Activated T-helper 1 cell treated with anti-CD3 and anti-CD28 coated beads, Interleukin-12 subunit alpha, Interleukin-12 subunit beta, Interleukin-2, Interleukin-4 antibody, amounts not matched to agents 30 ng/mL and 10 ng/mL and 1 ng/mL, durations not matched to agents 14 hours and 24 hours and 36 hours (primary cell): ENCODE measurements around the gene LRRN4CL. TPM values are rescaled to one million over a fixed set of nuclear protein-coding genes. Genes with fewer than 3 reads are reported as not detected.
A peak's percentile ranks its signal among the peaks of the same experiment; 100 is the strongest.
"Not testable (repeated sequence)": the region's sequence is repeated elsewhere in the genome, so short reads cannot be mapped to it uniquely, and the experiment has no call there.

Experiments used
- DNase-seq: peaks from one replicate; pipeline ENCODE4 v3.0.0; 2021; ENCODE audit warnings: low spot score
- H3K27ac Mint-ChIP-seq: one replicate; pipeline ENCODE4 v1.8.0; 2021; ENCODE audit warnings: mild to moderate bottlenecking, mixed read lengths
- H3K27me3 Mint-ChIP-seq: one replicate; pipeline ENCODE4 v1.8.0; 2022; ENCODE audit warnings: mild to moderate bottlenecking, moderate library complexity, mixed read lengths; ENCODE audit not compliant: insufficient read depth
- H3K36me3 Mint-ChIP-seq: one replicate; pipeline ENCODE4 v1.8.0; 2021; ENCODE audit warnings: low read depth, mixed read lengths
- H3K4me1 Mint-ChIP-seq: one replicate; pipeline ENCODE4 v1.8.0; 2021; ENCODE audit warnings: low read depth, mixed read lengths
- H3K4me3 Mint-ChIP-seq: one replicate; pipeline ENCODE4 v1.8.0; 2021; ENCODE audit warnings: mild to moderate bottlenecking, moderate library complexity, mixed read lengths
- H3K9me3 Mint-ChIP-seq: one replicate; pipeline ENCODE4 v1.8.0; 2021; ENCODE audit warnings: mixed read lengths
- intact Hi-C: fragments of 100-400 bp; cut with micrococcal nuclease; formaldehyde crosslinking; loops from one replicate; pipeline ENCODE4 v1.15.1; 2024
- total RNA-seq: library from RNA; stranded (reverse); gene quantifications from 2 replicates; pipeline ENCODE4 v1.2.3, GENCODE V29; 2022

The LRRN4CL gene
- total RNA-seq, 1 donor from 2014 or later = 0.26 TPM

DNA sequence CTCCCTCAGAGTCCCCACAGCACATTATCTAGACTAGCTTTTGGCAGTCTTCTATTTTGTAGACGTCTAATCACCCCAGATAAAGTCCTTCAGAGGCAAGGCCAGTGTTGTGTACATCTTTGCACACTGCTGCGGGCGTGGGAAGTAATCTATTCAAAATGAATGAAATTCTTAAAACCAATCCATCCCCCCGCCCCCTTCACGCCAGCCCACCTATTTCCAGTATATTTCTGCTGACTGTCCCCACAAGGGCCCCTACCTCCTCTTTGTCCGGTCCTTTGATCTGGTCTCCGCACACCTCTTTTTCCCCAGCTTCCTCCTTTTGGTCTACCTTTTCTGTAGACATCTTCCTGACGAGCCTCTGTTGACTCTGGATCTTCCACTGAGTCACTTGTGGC, 17.5 kb upstream of the LRRN4CL start:
- intact Hi-C loops = loop anchor here (1.0 to 5.0 kb wide), 4 partner anchors 35 to 585 kb away; partner anchors contain the start of genes INCENP and LBHD1

DNA sequence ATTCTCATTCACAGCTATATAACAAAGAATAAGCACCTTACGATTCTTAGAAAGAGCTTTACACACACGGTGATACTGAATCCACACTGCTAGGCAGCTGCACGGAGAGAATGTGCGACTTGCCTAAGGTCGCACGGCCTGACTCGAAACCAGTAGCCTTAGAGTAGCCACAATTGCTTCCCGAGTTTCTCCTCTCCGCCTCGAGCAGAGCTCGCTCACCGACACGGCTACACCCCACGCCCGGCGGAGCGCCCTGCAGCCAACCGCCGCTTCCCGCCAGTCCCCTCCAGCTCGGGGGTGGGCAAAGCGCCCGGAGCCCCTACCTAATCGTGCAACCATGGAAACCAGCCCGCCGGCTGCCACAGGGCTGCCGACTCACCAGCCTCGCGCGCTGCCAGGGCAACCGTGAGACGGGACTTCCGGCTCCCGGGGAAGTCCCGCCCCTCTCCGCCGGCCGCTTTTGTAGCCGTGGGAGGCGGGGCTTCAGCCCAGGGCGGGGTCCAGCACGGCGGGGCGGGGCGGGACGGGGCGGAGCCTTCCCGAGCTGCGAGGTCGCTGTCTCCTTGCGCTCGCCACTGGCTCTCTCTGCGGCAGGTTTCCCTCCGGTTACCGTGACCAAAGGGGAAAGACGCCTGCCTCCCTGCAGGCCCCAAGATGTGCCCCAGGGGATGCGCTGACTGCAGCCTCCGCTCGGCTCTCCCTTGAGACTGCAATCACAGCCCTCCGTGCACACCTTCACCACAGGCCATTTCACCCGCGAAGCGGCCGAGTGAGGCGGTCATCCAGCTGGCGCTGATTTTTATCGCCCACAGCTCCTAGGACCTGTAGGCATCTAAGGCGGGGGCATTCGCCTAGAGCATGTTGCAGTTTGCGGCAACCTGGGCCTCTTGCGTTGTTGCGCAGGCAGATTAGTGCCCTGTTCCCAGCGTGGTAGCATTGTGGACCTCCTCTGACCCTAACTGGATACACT, 16.8 kb upstream of the LRRN4CL start:
- peak overlapping the region; percentile 89 for H3K4me3 Mint-ChIP-seq
- H3K27ac Mint-ChIP-seq = peak overlapping the region; percentile 79
- H3K9me3 Mint-ChIP-seq = no peaks in the 10 kb centered on the region
- intact Hi-C loops = loop anchor here (1.0 to 5.0 kb wide), 4 partner anchors 34 to 584 kb away; partner anchors contain the start of genes INCENP and LBHD1
- DNase-seq = peak; percentile 89
- peaks cover 26% of the 10 kb centered on the region for H3K36me3 Mint-ChIP-seq
- peaks cover 49% of the 10 kb centered on the region for H3K4me1 Mint-ChIP-seq
- H3K27me3 Mint-ChIP-seq = no peaks in the 10 kb centered on the region

More for the DNA sequence above, 17.5 kb upstream of the LRRN4CL start:
- Mint-ChIP-seq H3K4me1 (peaks cover 49% of the 10 kb centered on the region), H3K9me3 (no peaks in the 10 kb centered on the region), H3K36me3 (peaks cover 21% of the 10 kb centered on the region), H3K4me3 (peak overlapping the region; percentile 62), H3K27ac (peak overlapping the region; percentile 45), H3K27me3 (no peaks in the 10 kb centered on the region)
- no peak for DNase-seq

DNA sequence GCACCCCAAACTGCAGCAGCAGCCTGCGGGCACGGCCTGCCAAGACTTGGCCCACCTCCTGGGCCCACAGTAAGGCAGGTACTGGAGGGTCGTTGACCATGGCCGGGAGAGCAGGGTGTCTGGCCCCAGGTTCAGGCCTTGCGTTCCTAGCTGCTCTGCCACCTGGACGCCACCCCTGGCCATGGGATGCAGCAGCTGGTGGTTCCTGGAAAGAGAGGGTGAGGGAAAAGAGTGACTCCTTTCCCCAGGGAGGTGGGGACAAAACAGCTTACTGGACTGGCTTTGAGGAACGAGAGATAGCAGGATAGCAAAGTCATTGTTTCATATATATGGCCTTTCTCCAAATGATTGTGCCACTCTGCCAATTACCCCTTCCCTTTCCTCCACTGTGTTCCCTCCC, 16.1 kb upstream of the LRRN4CL start:
- Mint-ChIP-seq H3K4me1 (peaks cover 44% of the 10 kb centered on the region), H3K4me3 (peak overlapping the region; percentile 89), H3K36me3 (peaks cover 23% of the 10 kb centered on the region), H3K27me3 (no peaks in the 10 kb centered on the region), H3K27ac (peak overlapping the region; percentile 79), H3K9me3 (no peaks in the 10 kb centered on the region)
- DNase-seq = no peak
- intact Hi-C loops = loop anchor here (5.0 kb wide), 1 partner anchor 583 kb away; the partner anchor contains the start of gene INCENP

DNA sequence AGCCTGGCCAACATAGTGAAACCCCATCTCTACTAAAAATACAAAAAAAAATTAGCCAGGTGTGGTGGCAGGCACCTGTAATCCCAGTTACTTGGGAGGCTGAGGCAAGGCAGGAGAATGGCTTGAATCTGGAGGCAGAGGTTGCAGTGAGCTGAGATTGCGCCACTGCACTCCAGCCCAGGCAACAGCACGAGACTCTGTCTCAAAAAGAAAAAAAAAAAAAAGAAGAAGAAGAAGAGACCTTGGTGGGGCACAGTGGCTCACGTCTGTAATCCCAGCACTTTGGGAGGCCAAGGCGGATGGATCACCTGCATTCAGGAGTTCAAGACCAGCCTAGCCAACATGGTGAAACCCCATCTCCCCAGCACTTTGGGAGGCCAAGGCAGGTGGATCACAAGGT, 14.6 kb upstream of the LRRN4CL start:
- peaks cover 14% of the 10 kb centered on the region for H3K36me3 Mint-ChIP-seq
- H3K4me1 Mint-ChIP-seq = peaks cover 29% of the 10 kb centered on the region
- H3K27me3 Mint-ChIP-seq, H3K4me3 Mint-ChIP-seq, DNase-seq, H3K27ac Mint-ChIP-seq, intact Hi-C loops, H3K9me3 Mint-ChIP-seq: not testable (repeated sequence)

DNA sequence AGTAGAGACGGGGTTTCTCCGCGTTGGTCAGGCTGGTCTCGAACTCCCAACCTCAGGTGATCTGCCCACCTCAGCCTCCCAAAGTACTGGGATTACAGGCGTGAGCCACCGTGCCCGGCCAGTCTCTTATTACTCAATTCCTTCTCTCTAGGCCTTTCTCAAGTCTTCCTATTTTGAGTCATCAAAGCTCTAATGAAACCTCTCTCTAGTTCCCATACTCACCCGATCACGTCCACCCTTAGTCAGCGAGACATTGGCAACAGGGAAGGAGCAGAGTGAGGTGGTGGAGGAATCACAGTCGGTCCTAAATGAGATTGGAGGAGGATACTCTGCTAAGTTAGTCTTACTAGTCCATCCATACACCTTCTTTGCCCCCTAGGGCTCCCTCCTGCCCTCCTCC, 12.9 kb upstream of the LRRN4CL start:
- peaks cover 14% of the 10 kb centered on the region for H3K36me3 Mint-ChIP-seq
- no peak for DNase-seq
- no peaks in the 10 kb centered on the region for H3K9me3 Mint-ChIP-seq
- H3K4me1 Mint-ChIP-seq = peaks cover 16% of the 10 kb centered on the region
- intact Hi-C loops = no loop called here
- H3K27me3 Mint-ChIP-seq = no peaks in the 10 kb centered on the region
- H3K4me3 Mint-ChIP-seq = no peak overlapping the region
- no peak overlapping the region for H3K27ac Mint-ChIP-seq

DNA sequence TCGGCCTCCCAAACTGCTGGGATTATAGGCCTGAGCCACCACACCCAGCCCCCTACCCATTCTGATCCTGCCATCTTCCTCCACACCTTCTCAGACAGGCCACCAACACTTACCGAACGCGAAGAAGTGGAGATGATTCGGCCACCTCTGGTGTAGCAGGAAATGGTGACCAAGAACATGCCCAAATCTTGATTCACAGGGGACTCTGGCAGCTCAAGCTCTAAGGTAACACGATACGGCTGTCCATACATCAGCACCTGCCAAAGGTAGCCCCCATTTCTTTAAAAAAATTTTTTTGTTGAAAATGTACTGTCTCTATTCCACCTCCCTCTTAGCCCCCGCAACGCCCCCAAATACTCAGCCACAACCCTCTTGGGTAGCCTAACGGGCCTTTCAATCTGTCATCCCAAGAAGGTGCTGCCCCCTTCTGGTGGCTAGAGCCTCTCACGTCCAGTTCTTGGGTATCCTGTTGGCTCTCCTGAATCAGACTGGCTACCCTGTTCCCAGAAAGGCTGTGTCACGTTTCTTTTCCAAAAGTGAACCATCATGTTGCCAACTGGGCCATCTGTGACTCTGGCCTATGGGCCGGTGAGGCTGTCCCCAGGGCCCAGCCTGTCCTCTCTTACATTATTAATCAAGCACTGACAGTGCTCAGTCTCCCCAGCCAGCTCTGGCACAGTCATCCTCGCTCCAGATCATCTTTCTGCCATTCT, 5.3 kb upstream of the LRRN4CL start:
- Mint-ChIP-seq H3K27me3 (no peaks in the 10 kb centered on the region), H3K9me3 (no peaks in the 10 kb centered on the region), H3K36me3 (peaks cover 16% of the 10 kb centered on the region), H3K4me1 (peaks cover 8% of the 10 kb centered on the region), H3K4me3 (no peak overlapping the region), H3K27ac (peak overlapping the region; percentile 71)
- DNase-seq = peak; percentile 61
- intact Hi-C loops = loop anchor here (1.0 kb wide), 4 partner anchors 15 to 314 kb away; partner anchors contain the start of gene UBXN1

DNA sequence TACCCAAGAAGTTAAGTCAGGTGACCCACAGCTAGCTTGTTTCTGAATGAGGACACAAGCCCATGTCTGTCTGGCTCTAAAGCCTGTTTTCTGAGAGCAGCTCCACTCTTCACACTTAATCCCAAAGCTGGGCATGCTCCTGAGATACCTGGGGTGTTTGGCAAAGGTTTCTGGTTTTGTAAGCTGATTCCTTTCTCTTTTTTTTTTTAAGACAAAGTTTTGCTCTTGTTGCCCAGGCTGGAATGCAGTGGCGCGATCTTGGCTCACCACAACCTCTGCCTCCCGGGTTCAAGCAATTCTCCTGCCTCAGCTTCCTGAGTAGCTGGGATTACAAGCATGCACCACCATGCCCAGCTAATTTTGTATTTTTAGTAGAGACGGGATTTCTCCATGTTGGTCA, 4.3 kb upstream of the LRRN4CL start:
- H3K36me3 Mint-ChIP-seq = peaks cover 19% of the 10 kb centered on the region
- not testable (repeated sequence) for H3K9me3 Mint-ChIP-seq, H3K27ac Mint-ChIP-seq, H3K4me1 Mint-ChIP-seq, H3K27me3 Mint-ChIP-seq, H3K4me3 Mint-ChIP-seq, DNase-seq
- intact Hi-C loops = loop anchor here (1.0 kb wide), 4 partner anchors 14 to 313 kb away; partner anchors contain the start of gene UBXN1

DNA sequence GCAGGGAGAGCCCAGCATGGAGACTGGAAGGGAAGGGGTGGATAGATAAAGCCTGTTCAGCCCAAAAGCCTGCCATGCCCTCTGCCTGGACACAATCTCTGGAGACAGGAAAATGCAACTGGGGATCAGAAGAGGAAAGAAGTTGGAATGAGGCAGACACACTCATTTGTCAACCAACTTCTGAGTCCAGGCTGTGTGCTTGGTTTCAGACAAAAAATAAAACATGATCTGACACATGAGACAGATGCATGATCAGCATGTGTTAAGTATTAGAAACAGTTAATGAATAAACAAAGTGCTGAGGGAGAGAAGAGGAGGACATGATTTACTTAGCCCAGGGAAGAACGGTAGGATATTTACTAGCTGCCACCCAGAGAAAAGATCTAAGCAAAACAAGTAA, 839 bp downstream of the LRRN4CL start:
- intact Hi-C loops = no loop called here
- no peak overlapping the region for H3K4me3 Mint-ChIP-seq
- DNase-seq = no peak
- H3K4me1 Mint-ChIP-seq = no peaks in the 10 kb centered on the region
- H3K27ac Mint-ChIP-seq = no peak overlapping the region
- no peaks in the 10 kb centered on the region for H3K9me3 Mint-ChIP-seq
- H3K36me3 Mint-ChIP-seq = peaks cover 17% of the 10 kb centered on the region
- H3K27me3 Mint-ChIP-seq = peaks cover 6% of the 10 kb centered on the region

DNA sequence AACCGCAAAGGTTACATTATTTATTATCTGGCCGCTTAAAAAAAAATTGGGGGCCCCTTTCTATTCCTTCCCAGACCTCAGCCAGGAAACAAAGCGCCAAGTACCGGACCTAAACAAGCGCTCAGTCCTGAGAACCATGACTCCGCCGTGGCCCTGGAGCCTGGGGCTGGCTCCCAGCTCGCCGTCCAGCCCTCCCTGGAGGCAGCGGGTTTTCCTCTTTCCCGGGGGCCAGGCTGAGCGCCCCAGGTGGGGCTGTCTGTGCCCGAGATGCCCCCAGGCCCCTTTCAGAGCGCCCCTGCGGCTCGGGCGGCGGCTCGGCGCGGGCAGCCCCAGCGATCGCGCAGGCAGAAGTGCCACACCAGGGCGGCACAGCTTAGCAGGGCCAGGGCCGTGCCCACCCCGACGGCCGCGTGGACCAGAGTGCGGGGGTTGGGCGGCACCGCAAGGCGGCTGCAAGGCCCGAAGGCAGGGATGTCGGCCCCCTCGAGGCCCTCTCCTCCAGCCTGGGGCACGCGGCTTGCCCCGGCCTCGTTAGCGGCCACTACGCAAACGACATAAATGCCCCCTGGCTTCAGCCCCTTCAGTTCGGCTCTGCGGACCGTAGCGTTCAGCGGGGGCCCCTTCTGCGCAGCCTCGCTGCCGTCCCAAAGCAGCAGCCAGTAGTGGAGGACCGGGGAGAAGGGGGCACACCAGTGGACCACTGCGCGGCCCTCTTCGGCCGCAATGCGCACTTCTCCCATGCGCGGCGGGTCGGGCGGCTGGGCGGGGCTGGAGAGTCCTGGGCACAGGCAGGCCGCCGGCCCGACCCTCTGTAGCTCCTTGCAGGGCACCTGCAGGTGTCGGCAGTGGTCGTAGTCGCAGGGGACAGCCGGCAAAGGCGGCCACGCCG, 1.6 kb downstream of the LRRN4CL start:
- H3K4me1 Mint-ChIP-seq = no peaks in the 10 kb centered on the region
- H3K9me3 Mint-ChIP-seq = no peaks in the 10 kb centered on the region
- H3K27me3 Mint-ChIP-seq = peaks cover 6% of the 10 kb centered on the region
- H3K27ac Mint-ChIP-seq = no peak overlapping the region
- intact Hi-C loops = no loop called here
- no peak for DNase-seq
- peaks cover 14% of the 10 kb centered on the region for H3K36me3 Mint-ChIP-seq
- no peak overlapping the region for H3K4me3 Mint-ChIP-seq

DNA sequence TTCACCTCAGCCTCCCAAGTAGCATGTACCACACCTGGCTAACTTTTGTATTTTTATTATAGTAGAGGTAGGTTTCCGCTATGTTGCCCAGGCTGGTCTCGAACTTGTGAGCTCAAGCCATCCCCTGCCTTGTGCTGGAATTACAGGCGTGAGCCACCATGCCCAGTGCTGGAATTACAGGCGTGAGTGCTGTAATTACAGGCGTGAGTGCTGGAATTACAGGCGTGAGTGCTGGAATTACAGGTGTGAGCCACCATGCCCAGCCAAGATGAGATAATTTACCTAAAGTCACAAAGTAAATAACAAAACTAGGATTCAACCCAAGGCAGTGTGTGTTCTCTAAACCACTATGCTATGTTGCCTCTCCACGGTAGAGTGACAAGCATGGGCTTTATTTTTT, 6.8 kb downstream of the LRRN4CL start:
- intact Hi-C loops = no loop called here

DNA sequence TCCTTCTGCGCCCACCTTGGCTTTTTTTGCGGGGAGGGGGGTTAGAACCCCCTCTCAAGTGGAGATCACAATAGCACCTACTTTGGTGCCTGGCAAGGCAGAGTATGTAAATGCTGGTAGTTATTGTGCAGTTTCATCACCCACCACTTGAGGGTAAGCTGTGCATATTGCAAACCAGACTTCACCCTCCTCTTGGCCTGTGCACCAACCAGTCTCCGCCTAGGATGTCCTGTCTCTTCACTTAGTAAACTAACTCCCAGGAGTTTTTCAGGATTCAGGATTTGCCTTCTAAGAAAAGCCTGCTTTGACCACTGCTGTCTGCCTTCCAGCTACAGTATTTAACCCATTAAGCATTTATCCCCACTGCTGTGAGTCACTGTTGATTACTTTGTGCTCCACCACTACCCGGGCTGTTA, 8.5 kb downstream of the LRRN4CL start:
- Mint-ChIP-seq H3K27me3 (no peaks in the 10 kb centered on the region), H3K27ac (peak overlapping the region; percentile 67), H3K9me3 (no peaks in the 10 kb centered on the region), H3K36me3 (peaks cover 13% of the 10 kb centered on the region), H3K4me3 (peak overlapping the region; percentile 72), H3K4me1 (peaks cover 30% of the 10 kb centered on the region)
- no peak for DNase-seq
- intact Hi-C loops = no loop called here

More for the DNA sequence above, 6.8 kb downstream of the LRRN4CL start:
- H3K4me1 Mint-ChIP-seq = peaks cover 21% of the 10 kb centered on the region
- no peak overlapping the region for H3K4me3 Mint-ChIP-seq
- DNase-seq = no peak
- peaks cover 7% of the 10 kb centered on the region for H3K36me3 Mint-ChIP-seq
- no peaks in the 10 kb centered on the region for H3K9me3 Mint-ChIP-seq
- no peaks in the 10 kb centered on the region for H3K27me3 Mint-ChIP-seq
- no peak overlapping the region for H3K27ac Mint-ChIP-seq
